DND-41 (cell line): ENCODE data around the gene PHAX.

ENCODE experiments used
- ATAC-seq: fragments of 200-7000 bp; cut with Tn5 transposase; 3 replicates; pipeline ENCODE4 v1.9.1; 2021; ENCODE audit warnings: low read depth; ENCODE audit not compliant: insufficient read depth
- DNase-seq: peaks from one replicate; pipeline ENCODE4 v3.0.0-alpha.2; 2020
- H2AFZ ChIP-seq: 2 replicates; pipeline ENCODE4 v1.6.0; 2012; ENCODE audit warnings: low read depth, low read length
- H3K27ac ChIP-seq: 2 replicates; pipeline ENCODE4 v1.5.1; 2012; ENCODE audit warnings: low read length, inconsistent platforms
- H3K27me3 ChIP-seq: fragments of 200-600 bp; sonication (generic); 2 replicates; pipeline ENCODE4 v1.6.0; 2012; ENCODE audit warnings: low read length, mild to moderate bottlenecking, inconsistent platforms; ENCODE audit not compliant: insufficient read depth, poor library complexity
- H3K36me3 ChIP-seq: 2 replicates; pipeline ENCODE4 v1.5.1; 2012; ENCODE audit warnings: low read length, inconsistent platforms; ENCODE audit not compliant: insufficient read depth
- H3K4me1 ChIP-seq: 2 replicates; pipeline ENCODE4 v1.5.1; 2012; ENCODE audit warnings: mild to moderate bottlenecking, low read length; ENCODE audit not compliant: insufficient read depth
- H3K4me2 ChIP-seq: 2 replicates; pipeline ENCODE4 v1.6.0; 2012; ENCODE audit warnings: mild to moderate bottlenecking, moderate library complexity, low read length, inconsistent platforms; ENCODE audit not compliant: insufficient read depth
- H3K4me3 ChIP-seq, 2 experiments: fragments of 200-600 bp in 1 of 2; shearing (Covaris generic) in 1 of 2; 2 replicates each; pipeline ENCODE4 v1.5.1; 2012 to 2016; ENCODE audit warnings: inconsistent platforms in 2 of 2, low read length in 2 of 2, mild to moderate bottlenecking in 2 of 2, low read depth in 1 of 2, moderate library complexity in 1 of 2
- H3K79me2 ChIP-seq: 2 replicates; pipeline ENCODE4 v1.6.0; 2012; ENCODE audit warnings: low read length, inconsistent platforms; ENCODE audit not compliant: insufficient read depth
- H3K9ac ChIP-seq: 2 replicates; pipeline ENCODE4 v1.6.0; 2012; ENCODE audit warnings: low read depth, mild to moderate bottlenecking, inconsistent platforms, low read length, moderate library complexity
- H3K9me3 ChIP-seq: 2 replicates; pipeline ENCODE4 v1.5.1; 2012; ENCODE audit warnings: low read length, moderate library complexity, mild to moderate bottlenecking, inconsistent platforms; ENCODE audit not compliant: insufficient read depth, severe bottlenecking
- H4K20me1 ChIP-seq: 2 replicates; pipeline ENCODE4 v1.6.0; 2012; ENCODE audit warnings: low read length; ENCODE audit not compliant: insufficient read depth
- EZH2 ChIP-seq: IDR thresholded peaks from 3 replicates; pipeline ENCODE4 v1.6.1; 2012; ENCODE audit warnings: borderline replicate concordance, low read depth, mild to moderate bottlenecking, moderate library complexity, low read length, inconsistent platforms; ENCODE audit not compliant: severe bottlenecking
- TF ChIP-seq, protein P1 (sequence below): IDR thresholded peaks from 2 replicates; pipeline ENCODE4 v1.5.1; 2012; ENCODE audit warnings: borderline replicate concordance, low read length, moderate library complexity, mild to moderate bottlenecking; ENCODE audit not compliant: poor library complexity, severe bottlenecking; ENCODE audit errors: extremely low read depth

The PHAX gene

DNA sequence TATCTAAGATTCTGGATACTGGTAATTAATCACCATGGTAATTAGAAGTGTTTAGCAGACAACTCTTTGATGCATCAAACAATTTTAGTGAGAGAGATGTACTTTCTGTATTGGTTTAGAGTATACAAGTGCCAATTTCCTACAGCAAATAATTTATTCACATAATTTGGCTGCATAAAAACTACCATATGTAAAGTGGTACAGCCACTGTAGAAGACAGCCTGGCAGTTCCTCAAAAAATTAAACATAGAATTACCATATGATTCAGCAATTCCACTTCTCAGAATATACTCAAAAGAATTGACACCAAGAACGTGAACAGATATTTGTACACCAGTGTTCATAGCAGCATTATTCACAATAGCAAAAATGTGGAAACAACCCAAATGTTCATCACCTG is 36.2 kb downstream of the PHAX start:
- H3K79me2 ChIP-seq = no peaks in the 10 kb centered on the region
- H3K4me2 ChIP-seq = no peak overlapping the region
- no peaks in the 10 kb centered on the region for H4K20me1 ChIP-seq
- no peak overlapping the region for H2AFZ ChIP-seq
- H3K27me3 ChIP-seq = no peaks in the 10 kb centered on the region
- no peak overlapping the region for H3K27ac ChIP-seq
- no peak overlapping the region for H3K4me3 ChIP-seq
- no peaks in the 10 kb centered on the region for H3K36me3 ChIP-seq
- TF ChIP-seq, protein P1, sequence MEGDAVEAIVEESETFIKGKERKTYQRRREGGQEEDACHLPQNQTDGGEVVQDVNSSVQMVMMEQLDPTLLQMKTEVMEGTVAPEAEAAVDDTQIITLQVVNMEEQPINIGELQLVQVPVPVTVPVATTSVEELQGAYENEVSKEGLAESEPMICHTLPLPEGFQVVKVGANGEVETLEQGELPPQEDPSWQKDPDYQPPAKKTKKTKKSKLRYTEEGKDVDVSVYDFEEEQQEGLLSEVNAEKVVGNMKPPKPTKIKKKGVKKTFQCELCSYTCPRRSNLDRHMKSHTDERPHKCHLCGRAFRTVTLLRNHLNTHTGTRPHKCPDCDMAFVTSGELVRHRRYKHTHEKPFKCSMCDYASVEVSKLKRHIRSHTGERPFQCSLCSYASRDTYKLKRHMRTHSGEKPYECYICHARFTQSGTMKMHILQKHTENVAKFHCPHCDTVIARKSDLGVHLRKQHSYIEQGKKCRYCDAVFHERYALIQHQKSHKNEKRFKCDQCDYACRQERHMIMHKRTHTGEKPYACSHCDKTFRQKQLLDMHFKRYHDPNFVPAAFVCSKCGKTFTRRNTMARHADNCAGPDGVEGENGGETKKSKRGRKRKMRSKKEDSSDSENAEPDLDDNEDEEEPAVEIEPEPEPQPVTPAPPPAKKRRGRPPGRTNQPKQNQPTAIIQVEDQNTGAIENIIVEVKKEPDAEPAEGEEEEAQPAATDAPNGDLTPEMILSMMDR = no peak
- TF ChIP-seq EZH2 = no peak
- DNase-seq (no peak), ATAC-seq (no peak)
- no peaks in the 10 kb centered on the region for H3K9me3 ChIP-seq
- H3K9ac ChIP-seq = no peak overlapping the region
- no peaks in the 10 kb centered on the region for H3K4me1 ChIP-seq

GRCh38 chr5:126640866-126641265 is 40.1 kb downstream of the PHAX start:
- no peak overlapping the region for H3K9ac ChIP-seq
- no peak for ATAC-seq
- no peak for TF ChIP-seq EZH2
- TF ChIP-seq, protein P1 = no peak
- H3K27ac ChIP-seq = no peak overlapping the region
- no peaks in the 10 kb centered on the region for H3K27me3 ChIP-seq
- no peak for DNase-seq
- no peak overlapping the region for H3K4me2 ChIP-seq
- H3K4me1 ChIP-seq = no peaks in the 10 kb centered on the region
- H3K4me3 ChIP-seq = no peak overlapping the region
- no peaks in the 10 kb centered on the region for H3K36me3 ChIP-seq
- no peaks in the 10 kb centered on the region for H3K79me2 ChIP-seq
- no peaks in the 10 kb centered on the region for H4K20me1 ChIP-seq
- H3K9me3 ChIP-seq = no peaks in the 10 kb centered on the region
- no peak overlapping the region for H2AFZ ChIP-seq

DNA sequence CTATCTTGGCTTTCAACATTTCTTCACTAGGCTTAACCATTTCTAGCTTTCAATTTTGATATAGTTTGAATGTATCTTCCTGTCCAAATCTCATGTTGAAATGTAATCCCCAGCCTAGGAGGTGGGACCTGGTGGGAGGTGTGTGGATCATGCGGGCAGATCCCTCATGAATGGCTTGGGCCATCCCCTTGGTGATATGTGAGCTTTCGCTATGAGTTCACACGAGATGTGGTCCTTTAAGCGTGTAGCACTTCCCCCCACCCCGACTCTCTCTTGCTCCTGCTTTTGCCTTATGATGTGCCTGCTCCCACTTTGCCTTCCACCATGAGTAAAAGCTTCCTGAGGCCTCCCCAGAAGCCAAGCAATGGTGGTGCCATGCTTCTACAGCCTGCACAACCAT is 40.6 kb downstream of the PHAX start:
- Histone ChIP-seq H3K36me3 (no peaks in the 10 kb centered on the region), H3K4me2 (no peak overlapping the region), H4K20me1 (no peaks in the 10 kb centered on the region), H3K4me1 (no peaks in the 10 kb centered on the region), H3K79me2 (no peaks in the 10 kb centered on the region), H3K9ac (no peak overlapping the region), H3K27ac (no peak overlapping the region), H3K9me3 (no peaks in the 10 kb centered on the region), H2AFZ (no peak overlapping the region), H3K4me3 (no peak overlapping the region), H3K27me3 (no peaks in the 10 kb centered on the region)
- TF ChIP-seq, protein P1 = no peak
- TF ChIP-seq EZH2 = no peak
- ATAC-seq = no peak
- DNase-seq = no peak

DNA sequence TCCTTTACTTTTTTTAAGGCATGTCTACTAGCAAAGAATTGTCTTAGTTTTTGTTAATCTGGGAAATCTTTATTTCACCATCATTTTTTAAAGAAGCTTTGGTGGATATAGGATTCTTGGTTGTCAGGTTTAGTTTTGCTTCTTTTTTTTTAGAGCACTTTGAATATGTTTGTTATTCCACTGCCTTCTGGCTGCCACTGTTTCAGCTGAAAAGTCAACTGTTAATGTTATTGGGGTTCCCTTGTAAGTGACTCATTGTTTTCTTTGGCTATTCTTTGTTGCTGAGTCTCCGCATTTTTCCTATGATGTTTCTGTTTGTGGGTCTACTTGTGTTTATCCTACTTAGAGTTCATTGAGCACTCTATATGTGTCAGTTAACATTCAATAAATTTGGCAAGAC is 44.4 kb downstream of the PHAX start:
- Histone ChIP-seq H3K4me2 (no peak overlapping the region), H3K27ac (no peak overlapping the region), H3K79me2 (no peaks in the 10 kb centered on the region), H3K27me3 (no peaks in the 10 kb centered on the region), H3K9ac (no peak overlapping the region), H3K9me3 (no peaks in the 10 kb centered on the region), H2AFZ (no peak overlapping the region), H3K36me3 (no peaks in the 10 kb centered on the region), H3K4me3 (no peak overlapping the region), H4K20me1 (no peaks in the 10 kb centered on the region), H3K4me1 (no peaks in the 10 kb centered on the region)
- DNase-seq (no peak), ATAC-seq (no peak)
- TF ChIP-seq EZH2 = no peak
- TF ChIP-seq, protein P1 = no peak
